NCI-H1105 treated with DMSO at 0.1 percent for 48 hours (cell line): ENCODE data around the gene PSMB5.

Experiments
- DNase-seq: peaks from one replicate; lab custom pipeline; 2025; lab: John Stamatoyannopoulos, UW

PSMB5 gene

DNA sequence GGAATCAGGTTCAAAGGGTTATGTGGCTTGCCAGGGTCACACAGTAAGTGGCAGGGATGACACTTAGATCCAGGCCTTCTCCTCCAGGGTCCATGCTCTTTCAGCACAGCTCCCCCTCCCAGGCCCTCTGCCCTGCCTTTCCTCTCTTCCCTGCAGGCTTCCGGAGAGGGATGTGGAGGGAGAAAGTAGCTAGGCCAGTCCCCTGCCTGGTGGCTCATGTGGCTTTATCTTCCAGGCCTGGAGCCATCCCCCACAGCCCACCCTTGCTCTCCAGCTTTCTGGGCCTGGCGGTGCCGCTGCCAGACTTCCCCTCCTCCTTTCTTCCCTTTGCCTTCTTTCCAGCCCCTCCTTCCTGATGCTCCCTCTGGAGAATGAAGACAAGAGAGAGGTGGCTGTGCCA is 9.1 kb upstream of the PSMB5 start:
- DNase-seq, result no peak

DNA sequence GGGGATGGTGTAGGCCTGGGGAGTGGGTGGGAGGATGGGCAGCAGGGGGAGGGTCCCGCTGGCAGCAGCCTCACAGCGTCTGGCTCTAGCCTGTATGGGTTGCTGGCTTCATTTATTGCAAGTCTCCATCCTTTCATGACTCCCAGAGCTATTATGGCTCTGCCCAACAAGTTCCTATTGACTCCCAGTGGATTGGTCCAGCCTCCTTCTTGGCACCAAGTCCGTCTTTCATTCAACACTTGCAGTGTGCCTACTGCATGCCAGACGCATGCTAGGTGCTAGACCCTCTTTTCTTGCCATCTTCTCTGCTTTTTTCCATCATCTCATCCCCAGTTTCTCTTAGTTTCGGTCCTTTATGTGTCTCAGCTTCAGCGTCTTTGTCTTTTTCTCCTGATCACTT is 8.4 kb upstream of the PSMB5 start:
- no peak for DNase-seq

DNA sequence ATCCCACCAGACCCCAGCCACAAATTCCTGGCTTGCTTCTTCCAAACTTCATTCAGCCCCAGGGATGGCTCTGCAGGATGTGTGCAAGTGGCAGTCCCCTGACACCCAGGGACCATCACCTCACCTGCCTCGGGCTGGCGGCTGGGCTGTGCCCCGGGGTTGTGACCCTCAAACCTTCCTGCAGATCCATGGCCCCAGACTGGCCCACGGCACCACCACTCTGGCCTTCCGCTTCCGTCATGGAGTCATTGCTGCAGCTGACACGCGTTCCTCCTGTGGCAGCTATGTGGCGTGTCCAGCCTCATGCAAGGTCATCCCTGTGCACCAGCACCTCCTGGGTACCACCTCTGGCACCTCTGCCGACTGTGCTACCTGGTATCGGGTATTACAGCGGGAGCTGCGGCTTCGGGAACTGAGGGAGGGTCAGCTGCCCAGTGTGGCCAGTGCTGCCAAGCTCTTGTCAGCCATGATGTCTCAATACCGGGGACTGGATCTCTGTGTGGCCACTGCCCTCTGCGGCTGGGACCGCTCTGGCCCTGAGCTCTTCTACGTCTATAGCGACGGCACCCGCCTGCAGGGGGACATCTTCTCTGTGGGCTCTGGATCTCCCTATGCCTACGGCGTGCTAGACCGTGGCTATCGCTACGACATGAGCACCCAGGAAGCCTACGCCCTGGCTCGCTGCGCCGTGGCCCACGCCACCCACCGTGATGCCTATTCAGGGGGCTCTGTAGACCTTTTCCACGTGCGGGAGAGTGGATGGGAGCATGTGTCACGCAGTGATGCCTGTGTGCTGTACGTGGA is 7.7 kb upstream of the PSMB5 start, which contains the start of gene PSMB11:
Gene PSMB11, plus strand, starts transcription at position 51 of the 804 bp plus-strand sequence. Its CDS starts 14 bp downstream, at position 65.
- DNase-seq, result no peak

DNA sequence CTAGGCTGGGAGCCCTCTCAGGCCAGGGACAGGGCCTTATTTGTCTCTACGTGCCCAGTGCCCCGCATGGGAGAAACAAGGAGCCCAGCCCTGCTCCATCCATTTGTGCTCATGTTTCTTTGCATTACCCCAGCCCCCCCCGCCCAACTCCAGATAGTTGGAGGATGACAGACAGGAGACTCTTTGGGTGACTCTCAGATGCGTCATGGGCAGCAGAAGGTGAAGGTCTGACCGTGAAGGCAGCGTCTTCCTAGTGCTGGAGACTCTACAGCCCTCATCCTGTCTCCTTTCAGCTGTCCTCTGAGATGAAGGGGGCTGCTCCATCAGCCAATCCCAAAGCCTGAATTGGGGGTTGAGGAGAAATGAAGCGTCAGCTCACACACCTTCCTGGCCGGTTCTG is 7.0 kb upstream of the PSMB5 start:
- DNase-seq, result no peak

DNA sequence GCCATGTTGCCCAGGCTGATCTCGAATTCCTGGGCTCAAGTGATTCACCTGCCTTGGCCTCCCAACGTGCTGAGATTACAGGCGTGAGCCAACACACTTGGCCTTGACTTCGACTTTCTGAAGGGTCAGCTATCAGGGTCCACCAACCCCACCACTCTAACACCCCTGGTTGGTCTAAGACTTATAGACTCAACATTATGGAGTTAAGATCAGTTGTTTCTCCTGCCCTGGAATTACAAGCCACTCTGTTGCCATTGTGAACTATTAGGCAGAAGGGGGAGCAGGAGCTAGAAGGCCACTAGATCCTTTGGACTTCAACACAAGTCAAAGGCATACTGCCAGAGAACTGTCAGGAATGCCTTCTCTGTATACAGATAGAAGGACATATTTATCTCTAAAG is 5.4 kb upstream of the PSMB5 start:
- no peak for DNase-seq

DNA sequence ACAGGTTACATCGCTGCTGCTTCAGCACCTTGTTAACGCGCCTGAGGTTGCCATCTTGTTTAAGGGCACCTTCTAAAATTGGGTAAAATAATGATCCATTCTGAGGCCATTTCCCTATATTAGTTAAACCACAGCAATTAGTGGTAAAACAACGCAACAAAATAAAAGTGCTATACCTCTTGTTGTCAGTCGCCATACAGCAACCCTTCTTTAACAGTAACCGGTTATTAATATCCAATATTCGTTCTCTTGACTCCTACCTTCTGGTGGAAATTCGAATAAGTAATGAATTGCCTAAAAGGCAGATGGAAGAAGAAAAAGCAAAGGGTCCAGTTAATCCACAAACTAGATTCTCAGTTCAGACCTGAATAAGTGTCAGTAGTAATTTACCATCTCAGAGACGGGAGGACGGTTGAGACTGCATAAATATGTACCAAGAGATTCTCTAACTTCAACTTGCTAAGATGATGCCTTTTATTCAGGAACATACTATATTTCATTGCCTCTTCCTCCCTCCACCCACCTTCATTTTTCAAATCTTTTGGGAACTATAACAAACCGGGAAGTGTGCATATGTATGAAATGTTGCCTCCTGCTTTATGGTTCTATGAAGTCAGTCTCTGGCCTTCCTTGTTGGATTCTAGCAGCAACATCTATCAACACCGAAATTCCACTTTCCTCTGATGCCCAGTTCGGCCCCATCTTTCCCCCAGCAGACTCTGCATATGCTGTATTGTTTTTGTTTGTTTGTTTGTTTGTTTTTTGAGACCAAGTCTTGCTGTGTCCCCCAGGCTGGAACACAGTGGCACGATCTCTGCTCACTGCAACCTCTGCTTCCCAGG is 824 bp upstream of the PSMB5 start:
- no peak for DNase-seq

DNA sequence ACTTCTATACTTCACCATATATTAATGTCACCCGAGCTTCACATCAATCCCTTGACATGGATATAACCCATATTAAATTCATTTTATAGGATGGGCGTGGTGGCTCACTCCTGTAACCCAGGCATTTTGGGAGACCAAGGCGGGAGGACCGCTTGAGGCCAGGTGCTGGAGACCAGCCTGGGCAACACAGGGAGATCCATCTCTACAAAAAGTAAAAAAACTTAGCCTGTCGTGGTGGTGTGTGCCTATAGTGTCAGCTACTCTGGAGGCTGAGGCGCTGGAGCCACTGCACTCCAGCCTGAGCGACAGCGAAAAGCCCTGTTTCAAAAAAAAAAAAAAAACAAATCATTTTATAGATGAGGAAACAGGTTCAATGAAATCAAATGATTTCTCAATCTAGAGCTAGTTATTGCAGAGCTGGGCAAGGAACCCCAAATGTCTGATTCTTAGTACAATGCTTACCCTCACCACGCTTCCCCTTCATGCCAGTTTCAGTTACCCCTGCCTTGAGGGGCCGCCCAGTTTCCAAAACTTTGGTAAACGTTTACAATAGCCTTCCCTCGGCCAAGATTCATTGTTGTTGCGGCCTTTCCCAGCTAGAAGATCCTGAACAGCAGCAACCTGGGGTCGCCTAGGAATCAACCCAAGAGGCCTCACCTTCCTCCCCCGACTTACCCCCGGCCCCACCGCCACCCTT is 751 bp downstream of the PSMB5 start:
- DNase-seq, result no peak

DNA sequence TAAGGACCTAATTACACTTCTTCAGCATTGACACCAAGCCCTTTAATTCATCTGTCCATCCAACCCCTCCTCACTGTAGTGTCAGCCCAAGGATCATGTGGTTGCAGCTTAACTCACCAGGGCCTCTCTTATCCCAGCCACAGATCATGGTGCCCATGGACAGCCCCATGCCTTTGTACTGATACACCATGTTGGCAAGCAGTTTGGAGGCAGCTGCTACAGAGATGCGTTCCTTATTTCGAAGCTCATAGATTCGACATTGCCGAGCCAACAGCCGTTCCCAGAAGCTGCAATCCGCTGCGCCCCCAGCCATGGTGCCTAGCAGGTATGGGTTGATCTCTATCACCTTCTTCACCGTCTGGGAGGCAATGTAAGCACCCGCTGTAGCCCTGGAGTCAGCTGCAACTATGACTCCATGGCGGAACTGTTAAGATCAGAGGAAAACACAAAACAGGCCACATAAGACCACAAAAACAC is 1.4 kb downstream of the PSMB5 start:
- no peak for DNase-seq

DNA sequence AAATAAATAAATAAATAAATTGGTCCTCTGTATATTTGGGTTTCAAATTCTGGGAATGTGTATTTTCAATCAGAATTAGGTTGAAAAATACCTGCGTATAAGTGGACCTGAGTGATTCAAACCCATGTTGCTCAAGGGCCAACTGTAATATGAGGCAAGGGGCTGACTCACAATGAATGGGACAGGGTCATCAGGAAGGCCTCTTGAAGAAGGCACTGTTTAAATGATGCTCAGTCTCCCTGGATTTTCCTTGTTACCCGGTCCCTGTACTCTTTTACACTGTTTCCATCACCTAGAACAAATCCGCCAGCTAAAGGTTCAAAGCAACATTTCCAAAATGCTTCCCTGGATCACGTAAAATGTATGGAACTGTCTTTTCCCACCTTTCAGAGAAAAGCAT is 3.8 kb downstream of the PSMB5 start:
- DNase-seq, result no peak

DNA sequence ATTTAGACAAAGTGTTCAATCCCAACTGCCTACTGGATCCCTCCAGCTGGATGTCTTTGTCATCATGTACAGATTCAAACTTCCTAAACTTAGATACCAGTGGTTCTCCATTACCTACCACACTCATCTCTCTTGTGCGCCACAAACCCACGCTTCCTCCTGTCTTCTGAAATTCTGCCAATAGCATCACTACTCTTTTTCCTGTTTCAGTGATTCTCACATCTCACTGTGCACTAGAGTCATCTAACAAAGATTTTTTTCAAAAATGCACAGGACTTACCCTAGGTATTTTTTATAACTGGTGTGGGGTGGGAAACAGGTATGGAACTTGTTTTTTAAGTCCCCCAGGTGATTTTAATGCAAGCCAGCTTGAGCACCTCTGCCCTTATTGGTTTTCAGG is 5.9 kb downstream of the PSMB5 start:
- no peak for DNase-seq

GRCh38 chr14:23025151-23025814 is 9.4 kb downstream of the PSMB5 start:
- no peak for DNase-seq

DNA sequence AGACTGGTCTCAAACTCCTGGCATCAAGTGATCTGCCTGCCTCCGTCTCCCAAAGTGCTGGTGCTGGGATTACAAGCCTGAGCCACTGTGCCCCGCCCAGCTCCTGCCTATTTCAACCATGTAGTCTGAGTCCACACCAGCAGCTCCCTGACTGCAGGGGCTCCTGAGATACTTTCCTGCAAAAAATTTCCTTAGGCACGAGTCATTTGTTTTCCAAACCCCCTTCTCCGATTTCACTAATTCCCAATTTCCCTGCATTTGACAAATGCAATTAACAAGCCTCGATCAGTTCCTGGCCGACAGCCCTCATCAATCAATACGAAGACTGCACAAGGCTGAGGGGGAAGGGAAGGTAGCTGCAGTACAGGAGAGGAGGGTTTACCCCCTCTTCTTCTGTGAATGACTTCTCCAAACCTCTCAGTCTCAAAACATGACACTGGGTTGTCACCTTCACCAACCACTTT is 10.1 kb downstream of the PSMB5 start:
- no peak for DNase-seq

DNA sequence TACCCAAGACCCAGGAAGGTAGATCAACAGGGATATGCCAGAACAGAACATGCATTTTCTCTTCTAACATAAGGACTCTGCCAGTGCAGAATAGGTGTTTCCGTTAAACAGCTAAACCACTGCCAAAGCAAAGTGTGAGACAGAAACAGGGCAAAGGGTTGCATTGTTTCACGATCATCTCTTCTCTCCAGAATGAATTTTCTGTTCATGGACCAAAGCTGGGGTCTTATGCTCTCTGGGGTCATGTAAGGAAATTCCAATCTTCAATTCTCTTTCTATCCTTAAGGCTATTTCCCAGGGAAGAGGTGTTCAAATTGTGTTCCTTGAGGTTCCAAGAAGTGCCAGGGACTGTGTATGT is 10.9 kb downstream of the PSMB5 start:
- DNase-seq, result no peak

DNA sequence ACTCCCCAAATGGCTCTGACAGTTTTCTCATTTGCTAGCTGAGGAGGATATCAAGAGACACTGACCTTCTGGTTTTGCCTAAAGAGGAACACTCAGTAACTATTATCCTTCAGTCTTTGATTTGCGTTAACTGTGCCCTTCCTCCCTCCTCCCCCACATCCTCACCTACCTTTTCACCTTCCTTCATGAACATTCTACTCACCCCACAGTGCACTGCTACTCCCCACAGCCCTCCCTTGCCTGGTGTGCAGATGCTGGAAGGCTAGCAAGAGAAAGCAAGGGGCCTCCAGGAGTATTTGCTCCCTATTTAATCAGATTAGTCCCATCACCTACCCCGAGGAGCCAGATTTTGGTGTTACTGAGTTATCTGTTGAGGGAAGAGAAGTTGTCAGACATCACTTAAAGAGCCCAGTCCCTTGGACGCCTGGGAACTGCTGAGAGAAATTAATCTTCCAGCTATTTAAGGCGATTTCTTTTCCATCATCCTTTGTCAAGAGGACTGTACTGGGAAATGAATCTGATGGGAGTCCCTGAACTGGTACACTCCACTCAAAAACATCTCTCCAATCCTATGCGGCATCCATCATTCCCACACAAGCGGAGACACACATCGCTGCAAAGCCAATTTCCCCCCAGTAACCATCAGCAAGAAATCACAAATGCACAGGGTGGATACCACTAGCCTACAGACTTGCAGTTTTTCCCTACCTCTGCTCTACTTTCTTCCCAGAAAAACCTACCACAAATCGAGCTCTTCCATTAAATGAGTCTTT is 11.5 kb downstream of the PSMB5 start:
- DNase-seq, result no peak

DNA sequence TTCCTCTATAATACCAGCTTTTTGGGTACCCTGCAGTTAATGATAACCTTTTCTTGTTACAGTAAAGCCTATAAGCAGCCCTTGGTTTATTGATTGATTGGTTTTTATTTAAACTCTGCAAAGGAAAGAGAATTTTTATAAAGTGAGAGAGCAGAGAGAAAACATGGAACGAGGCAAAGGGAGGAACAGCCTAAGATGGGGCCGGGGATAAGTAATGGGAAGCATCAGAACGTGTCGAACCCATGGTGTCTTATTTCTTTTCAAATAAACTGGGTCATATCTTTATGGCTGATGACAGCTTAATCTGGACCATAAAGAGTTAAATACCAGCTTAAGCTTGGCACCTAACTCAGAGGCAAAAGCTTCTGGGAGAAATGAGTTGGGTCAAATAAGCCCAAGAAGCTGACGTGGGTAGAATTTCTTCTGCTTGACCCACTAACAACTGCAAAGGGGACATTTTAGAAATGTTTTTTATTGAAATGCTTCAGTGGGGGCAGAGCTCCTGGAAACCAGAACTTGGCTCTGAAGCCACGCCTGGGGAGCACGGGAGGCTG is 12.7 kb downstream of the PSMB5 start:
- DNase-seq, result no peak

DNA sequence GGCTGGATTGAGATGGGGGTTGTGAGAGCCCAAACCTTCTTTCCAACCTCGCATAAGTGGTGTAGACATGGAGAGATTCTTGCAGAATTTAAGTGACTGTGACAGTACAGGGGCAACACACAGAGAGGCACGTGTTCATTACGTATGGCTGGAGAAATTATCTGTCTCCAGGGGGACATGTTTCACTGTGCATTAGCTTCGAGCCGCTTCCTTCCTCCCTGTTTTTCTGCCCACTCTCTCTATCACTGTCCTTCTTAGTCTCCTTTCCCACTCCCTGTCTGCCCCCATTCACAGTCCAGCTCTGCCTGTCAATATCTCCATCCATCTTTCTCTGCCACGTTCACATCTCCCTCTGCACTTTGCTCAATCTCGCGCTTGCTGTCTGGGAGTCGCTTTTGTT is 13.3 kb downstream of the PSMB5 start:
- no peak for DNase-seq

DNA sequence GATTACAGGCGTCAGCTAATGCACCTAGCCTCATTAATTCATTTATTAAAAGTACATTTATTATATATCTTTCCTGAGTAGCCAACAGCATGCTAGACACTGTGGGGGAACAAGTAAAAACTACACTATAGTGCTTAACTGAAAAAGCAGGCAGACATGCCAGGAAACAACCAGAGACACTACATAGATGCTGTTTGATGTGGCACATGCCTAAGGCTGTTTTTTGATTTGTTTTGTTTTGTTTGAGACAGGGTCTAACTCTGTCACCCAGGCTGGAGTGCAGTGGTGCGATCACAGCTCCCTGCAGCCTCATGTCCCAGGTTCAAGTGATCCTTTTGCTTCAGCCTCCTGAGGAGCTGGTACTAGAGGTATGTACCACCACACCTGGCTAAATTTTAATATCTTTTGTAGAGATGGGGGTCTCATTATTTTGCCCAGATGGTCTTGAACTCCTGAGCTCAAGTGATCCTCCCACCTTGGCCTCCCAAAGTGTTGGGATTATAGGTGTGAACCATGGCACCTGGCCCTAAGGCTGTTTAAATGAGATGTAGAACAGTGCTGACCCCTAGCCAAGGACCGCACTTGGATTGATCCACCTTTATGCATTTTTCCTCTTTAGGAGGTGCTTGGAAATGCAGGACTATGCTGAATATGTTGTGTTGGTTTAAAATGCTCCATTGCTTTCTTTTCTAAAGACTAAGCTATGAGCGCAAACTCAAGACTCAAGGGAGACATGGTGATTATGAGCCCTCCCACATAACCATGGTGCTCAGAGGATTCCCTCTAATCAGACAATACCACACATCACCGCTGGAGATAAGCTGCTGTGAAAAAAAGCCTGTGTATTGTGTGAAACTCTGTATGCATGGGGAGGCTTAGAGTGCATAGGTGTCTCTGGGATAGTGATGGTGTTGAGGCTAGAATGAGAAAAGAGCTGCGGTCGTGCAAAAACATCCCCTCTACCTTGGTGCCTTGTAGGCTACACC is 14.3 kb downstream of the PSMB5 start:
- DNase-seq, result no peak

GRCh38 chr14:23018107-23018506 is 16.6 kb downstream of the PSMB5 start:
- DNase-seq, result no peak

GRCh38 chr14:23017091-23017490 is 17.6 kb downstream of the PSMB5 start:
- no peak for DNase-seq

DNA sequence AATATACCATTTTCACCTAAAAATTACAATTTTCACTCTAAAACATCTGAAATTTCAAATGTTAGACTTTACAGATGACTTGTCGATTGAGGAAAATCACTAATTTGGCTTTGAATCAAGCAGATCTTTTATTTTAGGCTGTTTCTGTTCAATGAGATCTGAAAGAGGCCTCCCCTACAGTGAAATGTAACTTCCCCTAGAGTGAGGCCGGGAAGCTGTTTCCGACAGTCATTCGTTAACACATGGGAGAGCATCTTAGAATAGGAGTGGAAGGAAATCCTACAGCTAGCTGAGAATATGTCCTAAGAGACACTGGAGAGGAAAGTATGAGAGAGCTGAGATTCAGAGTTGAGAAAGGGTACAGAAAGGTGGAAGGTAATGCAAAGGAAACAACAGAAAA is 19.1 kb downstream of the PSMB5 start:
- no peak for DNase-seq
